GM18526 (cell line): Measurements from ENCODE around the gene FAM234B.

Experiments
- POLR2A ChIP-seq: IDR thresholded peaks from 3 replicates; pipeline ENCODE4 v1.6.1; 2011; ENCODE audit not compliant: insufficient read length; ENCODE audit errors: extremely low read depth

Gene FAM234B, protein sequence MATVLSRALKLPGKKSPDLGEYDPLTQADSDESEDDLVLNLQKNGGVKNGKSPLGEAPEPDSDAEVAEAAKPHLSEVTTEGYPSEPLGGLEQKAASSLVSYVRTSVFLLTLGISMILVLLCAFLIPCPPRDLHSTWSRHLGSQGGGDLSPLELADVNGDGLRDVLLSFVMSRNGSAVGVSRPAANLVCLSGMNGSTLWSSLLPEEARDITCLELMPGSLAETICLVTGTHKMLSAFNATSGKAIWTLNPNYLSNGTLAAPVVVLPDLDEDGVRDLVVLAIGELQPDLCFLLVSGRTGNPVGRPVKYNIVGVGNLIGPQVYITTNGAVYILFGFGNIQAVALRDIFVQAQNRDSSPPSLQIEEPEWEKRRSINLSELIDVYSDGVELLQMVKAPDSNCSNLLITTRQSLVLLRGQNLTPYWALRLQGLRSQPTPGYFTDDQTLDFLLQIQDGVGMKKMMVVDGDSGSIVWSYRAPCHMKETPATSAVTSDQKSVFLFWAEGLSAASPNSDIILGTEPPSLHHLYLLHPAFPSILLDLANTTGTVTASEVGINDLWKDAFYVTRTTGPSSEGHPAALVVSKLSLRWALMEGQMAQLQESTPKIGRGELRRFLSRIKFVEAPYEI

DNA sequence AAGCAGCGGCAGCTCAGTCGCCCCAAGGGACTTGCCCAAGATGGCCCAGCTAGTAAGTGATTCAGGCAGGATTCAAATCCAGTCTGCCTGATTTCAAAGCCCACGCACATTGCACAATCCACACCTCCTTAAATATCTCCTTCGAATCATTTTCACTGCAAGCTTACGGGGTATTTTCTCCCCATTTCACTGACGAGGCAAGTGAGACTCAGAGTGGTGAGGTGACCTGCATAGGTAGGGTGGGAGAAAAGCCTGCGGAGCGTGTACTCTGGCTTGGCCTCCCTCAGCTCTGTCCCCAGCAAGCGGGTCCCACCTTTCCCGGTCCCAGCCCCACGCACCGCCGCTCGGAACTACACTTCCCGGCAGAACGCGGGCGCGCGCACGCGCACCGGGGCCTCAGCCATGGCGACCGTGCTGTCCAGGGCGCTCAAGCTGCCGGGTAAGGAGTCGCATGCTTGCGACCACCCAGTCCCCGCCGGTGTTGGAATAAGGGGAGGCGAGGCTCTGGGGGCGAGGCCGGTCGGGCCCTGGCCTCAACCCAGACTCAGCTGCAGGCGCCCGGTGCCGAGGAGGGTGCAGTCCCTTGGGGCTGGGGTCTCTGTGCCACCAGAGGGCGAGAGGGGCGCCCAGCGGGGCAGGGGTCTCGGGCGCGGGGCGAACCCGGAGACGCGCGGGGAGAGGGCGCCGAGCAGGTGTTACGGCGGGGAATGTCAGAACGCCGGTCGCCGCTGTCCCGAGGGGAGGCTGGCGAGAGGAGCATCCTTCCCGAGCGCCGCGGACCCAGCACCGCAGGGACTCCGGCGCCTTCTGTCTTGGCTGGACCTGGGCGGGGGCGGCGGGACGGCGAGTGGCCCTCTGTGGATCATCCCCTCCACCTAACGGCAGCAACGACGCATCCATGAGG lies at the start of gene FAM234B:
FAM234B (plus strand) TSS at position 380 of the 904 bp plus-strand sequence; CDS start at position 403, 23 bp downstream.
- peak; percentile 55 for TF ChIP-seq POLR2A

GRCh38 chr12:12995088-12995487 lies 49.1 kb upstream of the FAM234B start:
- TF ChIP-seq POLR2A: no peak

DNA sequence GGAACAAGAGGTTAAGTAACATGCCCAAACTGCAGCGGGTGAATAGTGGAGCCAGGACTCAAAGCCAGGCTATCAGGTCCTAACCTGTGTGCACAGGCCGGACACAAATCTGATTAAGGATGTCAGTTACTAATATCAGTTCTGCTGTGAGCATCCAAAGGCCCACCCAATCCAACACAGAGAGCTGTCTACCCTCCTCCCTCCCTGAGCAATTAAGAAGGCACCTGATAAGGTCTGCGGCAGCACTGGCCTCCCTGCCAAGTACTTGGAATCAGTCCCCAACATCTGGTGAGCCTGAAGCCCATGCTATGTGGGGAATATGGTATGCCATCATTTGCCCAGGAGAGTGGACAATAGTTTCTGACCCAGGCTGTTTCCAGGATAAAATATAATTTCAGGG lies 48.0 kb upstream of the FAM234B start:
- no peak for TF ChIP-seq POLR2A

DNA sequence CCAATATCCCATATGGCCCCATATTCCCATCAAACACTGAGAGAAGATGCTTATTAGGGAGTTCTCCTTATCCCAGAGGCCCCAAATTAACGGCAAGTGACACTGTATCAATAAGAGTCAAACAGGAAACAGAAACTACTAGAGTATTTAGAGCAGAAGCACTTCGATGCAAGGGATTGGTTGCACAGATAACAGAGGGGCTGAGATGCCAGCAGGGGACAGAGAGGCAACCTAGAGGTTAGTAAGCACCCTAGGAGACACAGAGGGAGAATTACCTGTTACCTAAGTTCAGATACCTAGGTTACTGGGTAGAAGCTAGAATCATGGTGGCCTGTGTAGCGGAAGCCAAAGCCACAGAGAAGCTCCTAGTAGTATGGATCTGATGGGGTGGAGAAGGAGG lies 47.0 kb upstream of the FAM234B start:
- no peak for TF ChIP-seq POLR2A

DNA sequence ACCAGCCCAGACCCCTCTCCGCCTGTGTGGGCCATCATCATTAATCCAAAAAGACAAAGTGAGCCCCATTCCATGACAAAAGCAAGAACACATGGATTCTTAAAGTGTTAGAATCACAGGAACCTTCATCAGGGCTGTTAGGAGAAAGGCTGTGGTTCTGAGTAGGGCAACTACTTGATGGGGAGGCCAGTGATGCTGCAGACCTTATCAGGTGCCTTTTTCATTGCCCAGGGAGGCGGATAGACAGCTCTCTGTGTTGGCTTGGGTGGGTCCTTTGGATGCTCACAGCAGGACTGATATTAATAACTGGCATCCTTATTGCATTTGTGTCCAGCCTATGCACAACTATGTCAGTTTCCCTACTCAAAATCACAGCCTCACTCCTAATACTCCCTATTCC lies 46.4 kb upstream of the FAM234B start:
- no peak for TF ChIP-seq POLR2A

DNA sequence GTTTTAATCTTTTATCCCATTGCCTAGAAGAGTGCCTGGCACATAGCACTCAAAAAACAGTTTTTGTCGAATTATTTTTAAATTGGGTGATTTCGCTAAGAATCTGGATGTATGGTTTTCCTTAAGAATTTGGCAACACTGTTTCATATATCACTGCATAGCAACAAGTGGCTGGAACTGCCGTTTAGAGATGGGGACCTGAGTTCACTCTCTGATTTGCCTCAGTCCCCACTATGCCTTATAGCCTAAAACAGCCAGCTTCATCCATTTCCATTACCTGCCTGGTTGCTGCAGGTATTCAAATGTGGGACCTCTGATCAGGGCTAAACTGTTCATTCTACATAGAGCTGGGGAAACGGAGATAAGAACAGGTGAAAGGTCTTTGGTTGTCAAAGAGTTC lies 45.9 kb upstream of the FAM234B start:
- TF ChIP-seq POLR2A: no peak

GRCh38 chr12:12999271-12999958 lies 44.8 kb upstream of the FAM234B start:
- no peak for TF ChIP-seq POLR2A

DNA sequence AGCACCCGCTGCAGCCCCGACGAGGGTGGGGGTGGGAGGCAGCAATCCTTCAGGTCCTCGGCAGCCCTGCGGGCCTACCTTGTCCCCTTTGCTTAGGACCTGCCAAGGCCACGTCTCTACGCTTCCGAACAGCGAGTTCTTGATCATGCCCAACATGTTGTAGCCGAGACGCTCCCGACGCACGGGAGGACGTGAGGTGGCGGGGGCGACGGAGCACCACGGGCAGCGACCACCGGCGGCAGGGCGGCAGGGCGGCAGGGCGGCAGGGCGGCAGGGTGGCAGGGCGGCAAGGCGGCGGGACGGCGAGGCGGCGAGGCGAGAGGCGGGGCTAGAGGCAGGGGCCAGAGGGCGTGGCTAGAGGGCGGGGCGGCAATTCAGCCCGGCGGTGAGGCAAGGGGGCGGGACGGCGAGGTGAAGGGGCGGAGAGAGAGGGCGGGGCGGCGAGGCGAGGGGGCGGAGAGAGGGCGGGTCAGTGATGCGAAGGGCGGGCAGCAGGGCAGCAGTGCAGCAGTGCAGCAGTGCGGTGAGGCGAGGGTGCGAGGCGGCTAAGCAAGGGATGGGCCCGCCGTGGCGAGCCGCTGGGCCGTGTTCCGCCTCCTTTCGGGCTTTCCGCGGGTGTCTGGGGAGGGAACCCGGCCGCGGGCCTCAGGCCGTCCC lies 44.1 kb upstream of the FAM234B start, which contains the start of gene HEBP1:
HEBP1 (minus strand) TSS at position 307 of the 657 bp plus-strand sequence; CDS start at position 156, 151 bp downstream.
- TF ChIP-seq POLR2A: no peak

DNA sequence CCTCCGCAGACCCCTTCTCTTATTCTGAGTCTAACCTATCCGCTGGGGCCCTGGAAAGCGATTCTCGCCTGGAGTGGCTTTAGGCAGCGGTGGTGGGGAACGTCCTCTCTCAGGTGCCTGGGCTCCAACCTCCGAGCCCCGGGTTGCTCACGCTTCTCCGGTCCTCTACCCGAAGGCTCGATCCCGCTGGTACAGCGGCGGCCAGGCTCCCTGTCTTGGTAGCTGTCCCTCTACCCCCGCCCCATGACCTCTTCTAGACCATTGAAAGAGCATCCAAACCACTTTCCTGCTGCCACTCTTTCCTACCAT lies 43.6 kb upstream of the FAM234B start:
- no peak for TF ChIP-seq POLR2A

DNA sequence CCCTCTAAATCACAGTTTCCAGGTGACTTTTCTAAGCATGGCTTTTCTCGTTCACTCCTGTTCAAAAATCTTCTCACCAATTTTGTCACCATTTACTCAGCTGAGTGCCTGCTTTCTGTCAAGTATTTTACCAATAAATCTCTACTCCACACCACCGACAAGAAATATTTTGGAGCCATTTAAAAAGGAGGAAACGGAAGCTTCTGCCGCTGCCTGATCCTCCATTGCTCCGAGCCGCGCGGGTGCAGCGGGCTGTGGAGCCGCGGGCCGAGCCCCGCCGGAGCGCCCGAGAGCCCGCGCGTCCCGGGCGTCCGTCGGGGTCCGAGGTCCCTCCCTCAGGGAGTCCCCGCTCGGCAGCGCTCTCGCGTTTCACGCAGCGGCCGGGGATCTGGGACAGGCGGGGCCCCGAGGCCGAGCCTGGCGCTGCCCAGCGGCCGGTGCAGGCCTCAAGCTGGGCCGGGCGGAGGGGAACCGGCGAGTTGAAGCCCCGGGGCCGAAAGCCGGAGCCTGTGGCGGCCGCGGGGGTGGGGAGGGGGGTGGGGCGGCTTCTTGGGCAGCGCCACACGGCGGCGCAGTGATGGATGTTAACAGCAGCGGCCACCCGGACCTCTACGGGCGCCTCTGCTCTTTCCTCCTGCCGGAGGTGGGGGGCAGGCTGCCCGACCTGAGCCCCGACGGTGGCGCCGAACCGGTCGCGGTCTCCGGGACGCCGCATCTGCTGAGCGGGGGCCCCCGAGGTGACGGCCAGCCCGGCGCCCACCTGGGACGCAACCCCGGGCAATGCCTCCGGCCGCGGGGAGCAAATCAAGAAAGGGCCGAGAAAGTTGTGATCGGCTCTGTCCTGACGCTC lies 43.0 kb upstream of the FAM234B start:
- TF ChIP-seq POLR2A: no peak

DNA sequence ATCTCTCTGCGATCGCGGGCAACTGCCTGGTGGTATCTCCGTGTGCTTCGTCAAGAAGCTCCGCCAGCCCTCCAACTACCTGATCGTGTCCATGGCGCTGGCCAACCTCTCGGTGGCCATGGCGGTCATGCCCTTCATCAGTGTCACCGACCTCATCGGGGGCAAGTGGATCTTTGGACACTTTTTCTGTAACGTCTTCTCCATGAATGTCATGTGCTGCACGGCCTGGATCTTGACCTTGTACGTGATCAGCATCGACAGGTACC lies 42.5 kb upstream of the FAM234B start:
- no peak for TF ChIP-seq POLR2A

- no peak for TF ChIP-seq POLR2A
Measured at GRCh38 chr12:13002301-13003097, 41.7 kb upstream of the FAM234B start.

DNA sequence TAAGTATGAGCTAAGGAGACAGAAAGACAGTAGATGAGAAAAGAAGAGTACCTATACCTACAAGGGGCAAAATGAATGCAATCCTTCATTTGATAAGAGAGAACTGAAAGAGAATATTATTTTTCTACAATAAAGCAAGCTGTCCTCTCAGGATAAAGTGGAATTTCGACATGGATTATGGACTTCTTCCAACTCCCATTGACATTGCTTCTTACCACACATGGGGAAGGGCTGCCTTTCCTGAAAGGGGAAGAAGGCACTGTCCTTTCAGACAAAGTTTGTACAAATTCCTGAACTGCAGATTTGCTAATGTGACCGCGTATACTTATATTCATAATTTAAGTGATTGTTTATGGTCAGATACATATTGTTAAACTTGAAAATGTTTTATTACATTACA lies 39.8 kb upstream of the FAM234B start:
- no peak for TF ChIP-seq POLR2A

DNA sequence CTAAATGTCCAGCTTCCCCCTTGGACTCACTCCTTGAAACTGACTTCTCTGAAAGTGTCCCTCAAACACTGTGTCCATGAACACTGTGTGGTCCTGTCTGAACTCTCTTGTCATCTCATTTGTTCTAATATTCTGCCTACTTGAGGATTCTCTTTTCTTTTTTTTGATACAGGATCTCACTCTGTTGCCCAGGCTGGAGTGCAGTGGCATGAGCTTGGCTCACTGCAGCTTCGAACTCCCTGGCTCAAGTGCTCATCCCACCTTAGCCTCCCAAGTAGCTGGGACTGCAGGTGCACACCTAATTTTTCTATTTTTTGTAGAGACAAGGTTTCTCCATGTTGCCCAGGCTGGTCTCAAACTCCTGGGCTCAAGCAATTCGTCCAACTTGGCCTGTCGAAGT lies 39.2 kb upstream of the FAM234B start:
- no peak for TF ChIP-seq POLR2A

- no peak for TF ChIP-seq POLR2A
Measured at GRCh38 chr12:13005649-13006048, 38.5 kb upstream of the FAM234B start.
